Hematopoietic multipotent progenitor cell treated with erythropoietin and hydrocortisone succinate and interleukin-3 and kit ligand, for 4 days (in vitro differentiated cells): ENCODE data around the gene GAB2.

Source experiments
- DNase-seq: peaks from one replicate; pipeline ENCODE4 v3.0.0-alpha.2; 2015

The GAB2 gene

GRCh38 chr11:78399136-78399535 is 18.5 kb downstream of the GAB2 start:
- no peak for DNase-seq

GRCh38 chr11:78398715-78399114 is 18.9 kb downstream of the GAB2 start:
- DNase-seq = no peak

GRCh38 chr11:78397398-78397797 is 20.2 kb downstream of the GAB2 start:
- DNase-seq = peak; percentile 88

- DNase-seq = peak; percentile 62
Observed at GRCh38 chr11:78395597-78395996, 22.0 kb downstream of the GAB2 start.

GRCh38 chr11:78392854-78393253 is 24.8 kb downstream of the GAB2 start:
- peak; percentile 65 for DNase-seq

- DNase-seq = no peak
Observed at GRCh38 chr11:78391424-78391823, 26.2 kb downstream of the GAB2 start.

GRCh38 chr11:78390809-78391208 is 26.8 kb downstream of the GAB2 start:
- DNase-seq = peak; percentile 44

- DNase-seq = no peak
Observed at GRCh38 chr11:78386215-78386941, 31.2 kb downstream of the GAB2 start.

- no peak for DNase-seq
Observed at GRCh38 chr11:78385205-78385604, 32.4 kb downstream of the GAB2 start.

GRCh38 chr11:78384231-78384630 is 33.4 kb downstream of the GAB2 start:
- no peak for DNase-seq

GRCh38 chr11:78381865-78382264 is 35.8 kb downstream of the GAB2 start:
- no peak for DNase-seq

GRCh38 chr11:78380615-78381051 is 37.0 kb downstream of the GAB2 start:
- DNase-seq = no peak

GRCh38 chr11:78379039-78379670 is 38.5 kb downstream of the GAB2 start:
- peak; percentile 80 for DNase-seq

GRCh38 chr11:78377625-78378418 is 39.8 kb downstream of the GAB2 start:
- peak; percentile 81 for DNase-seq

GRCh38 chr11:78376858-78377257 is 40.8 kb downstream of the GAB2 start:
- DNase-seq = no peak

- no peak for DNase-seq
Observed at GRCh38 chr11:78374917-78375316, 42.7 kb downstream of the GAB2 start.

- DNase-seq = no peak
Observed at GRCh38 chr11:78373689-78374088, 43.9 kb downstream of the GAB2 start.

GRCh38 chr11:78372114-78372768 is 45.4 kb downstream of the GAB2 start:
- DNase-seq = no peak

GRCh38 chr11:78371221-78371891 is 46.3 kb downstream of the GAB2 start:
- no peak for DNase-seq

- DNase-seq = no peak
Observed at GRCh38 chr11:78370406-78371172, 47.0 kb downstream of the GAB2 start.

GRCh38 chr11:78365381-78365792 is 52.2 kb downstream of the GAB2 start:
- DNase-seq = no peak
